ENCODE measurements around the gene TAMALIN.

TAMALIN gene

DNA sequence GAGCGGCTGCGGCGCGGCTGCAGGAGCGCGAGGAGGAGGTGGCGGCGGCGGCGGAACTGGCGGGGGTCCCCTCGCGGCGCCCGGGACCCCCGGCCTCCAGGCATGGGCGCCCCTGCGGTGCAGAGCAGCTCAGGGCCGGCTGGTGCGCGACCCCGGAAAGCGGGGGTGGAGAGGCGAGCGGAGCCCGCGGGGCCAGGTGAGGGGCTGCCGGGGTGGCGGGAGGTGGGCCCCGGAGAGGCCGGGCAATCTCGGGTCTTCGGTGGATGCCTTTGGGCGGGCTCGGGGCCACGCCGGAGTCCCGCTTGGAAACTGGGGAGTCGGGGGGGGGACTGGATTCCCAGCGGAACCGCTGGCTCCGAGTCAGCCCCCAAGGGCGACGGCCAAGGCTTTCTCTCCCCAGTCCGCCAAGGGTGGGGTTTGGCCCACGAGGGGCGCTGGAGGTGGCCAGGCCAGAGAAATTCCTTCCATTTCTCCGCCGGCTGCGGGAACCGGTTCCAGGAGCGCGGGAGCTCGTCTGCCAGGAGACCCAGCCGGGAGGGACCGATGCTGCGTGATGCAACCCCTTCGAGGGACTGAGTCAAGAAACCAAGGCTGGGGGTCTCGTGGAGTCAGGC, 30.6 kb downstream of the TAMALIN start:
- peak; percentile 60 for DNase-seq

DNA sequence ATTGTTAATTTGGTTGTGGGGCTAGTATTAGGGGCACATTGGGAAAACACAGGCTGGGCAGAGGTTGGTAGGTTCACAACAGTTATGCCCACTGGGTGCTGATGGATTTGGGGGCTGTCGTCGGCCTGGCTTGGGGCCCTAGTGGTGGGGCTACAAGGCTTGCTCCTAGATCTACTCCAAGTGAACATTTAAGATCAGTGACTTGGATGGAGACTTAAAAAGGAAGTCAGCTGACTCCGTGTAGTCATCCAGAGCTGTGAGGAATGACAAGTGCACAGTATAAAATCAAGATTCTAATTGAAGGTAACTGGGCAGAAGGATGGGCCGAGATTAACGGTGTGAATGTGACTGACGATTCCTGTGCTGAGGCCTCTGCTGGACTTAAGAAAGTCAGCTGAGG, 31.7 kb downstream of the TAMALIN start:
- no peak for DNase-seq

DNA sequence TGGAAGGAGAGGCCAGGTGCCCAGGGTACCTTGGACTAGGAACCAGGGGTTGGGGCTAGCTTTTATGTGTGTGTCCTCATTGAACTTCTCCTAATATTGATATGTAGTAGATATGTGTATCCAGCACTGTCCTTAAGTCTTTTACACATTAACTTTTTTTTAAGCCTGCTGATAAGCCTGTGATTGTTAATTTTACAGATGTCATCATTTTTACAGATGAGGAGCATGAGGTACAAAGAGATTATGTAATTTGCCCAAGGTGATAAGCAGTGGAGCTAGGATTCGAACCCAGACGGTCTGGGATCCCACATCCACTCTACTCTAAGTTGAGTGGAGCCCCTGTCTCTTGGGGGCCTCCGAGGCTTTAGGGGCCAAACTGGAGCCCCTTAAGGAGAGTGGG, 34.3 kb downstream of the TAMALIN start:
- DNase-seq, result no peak

DNA sequence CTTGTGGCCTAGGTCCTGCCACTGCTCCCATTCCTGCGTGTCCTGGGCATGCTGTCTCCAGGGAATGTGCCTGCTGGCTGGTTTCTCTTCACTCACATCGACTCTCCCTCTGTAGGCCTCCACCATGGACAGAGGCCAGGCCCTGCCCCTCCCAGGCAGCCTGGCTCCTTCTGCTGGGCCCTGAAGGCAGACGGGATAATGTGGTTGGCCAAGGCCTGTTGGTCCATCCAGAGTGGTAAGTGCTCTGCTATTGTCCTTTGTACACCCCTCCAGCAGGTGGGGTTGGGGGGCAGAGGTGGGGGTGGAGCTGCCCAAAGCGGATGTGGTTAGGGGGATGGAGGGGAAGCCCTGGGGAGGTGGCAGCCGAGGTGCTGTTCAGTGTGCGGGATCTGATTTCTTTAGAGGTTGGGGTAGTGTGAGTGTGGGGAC, 35.0 kb downstream of the TAMALIN start:
- DNase-seq, result no peak

DNA sequence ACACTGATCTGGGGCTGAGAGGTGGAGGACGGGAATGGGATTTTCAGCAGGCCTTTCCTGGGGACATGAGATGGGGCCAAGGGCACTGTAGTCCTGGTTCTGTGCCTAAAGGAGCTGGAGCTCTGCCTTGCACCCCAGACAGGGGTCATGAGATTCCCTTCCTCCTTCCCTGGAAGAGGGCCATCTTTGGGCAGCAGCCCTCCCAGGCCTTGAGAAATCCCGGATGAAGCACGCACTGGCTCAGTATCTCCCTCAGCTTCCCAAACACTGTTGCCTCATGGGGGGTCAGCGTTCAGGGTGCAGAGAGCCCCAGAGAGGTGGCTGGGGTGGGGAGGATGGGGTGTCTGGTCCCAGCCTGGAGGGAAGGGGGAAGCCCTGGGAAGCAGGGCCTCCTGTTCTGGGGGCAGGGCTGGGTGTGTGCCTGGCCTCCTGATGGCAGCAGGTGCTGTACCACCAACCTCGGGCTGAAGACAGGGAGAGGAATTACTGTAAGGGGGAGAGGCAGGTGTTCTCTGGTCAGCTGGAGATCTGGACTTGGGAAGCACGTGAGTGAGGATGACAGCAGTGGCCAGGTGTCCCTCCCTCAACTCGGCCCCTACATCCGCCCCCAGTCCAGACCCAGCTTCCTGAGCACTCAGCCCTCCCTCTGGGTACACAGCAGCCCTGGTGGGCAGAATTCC, 36.1 kb downstream of the TAMALIN start:
- DNase-seq, result no peak

DNA sequence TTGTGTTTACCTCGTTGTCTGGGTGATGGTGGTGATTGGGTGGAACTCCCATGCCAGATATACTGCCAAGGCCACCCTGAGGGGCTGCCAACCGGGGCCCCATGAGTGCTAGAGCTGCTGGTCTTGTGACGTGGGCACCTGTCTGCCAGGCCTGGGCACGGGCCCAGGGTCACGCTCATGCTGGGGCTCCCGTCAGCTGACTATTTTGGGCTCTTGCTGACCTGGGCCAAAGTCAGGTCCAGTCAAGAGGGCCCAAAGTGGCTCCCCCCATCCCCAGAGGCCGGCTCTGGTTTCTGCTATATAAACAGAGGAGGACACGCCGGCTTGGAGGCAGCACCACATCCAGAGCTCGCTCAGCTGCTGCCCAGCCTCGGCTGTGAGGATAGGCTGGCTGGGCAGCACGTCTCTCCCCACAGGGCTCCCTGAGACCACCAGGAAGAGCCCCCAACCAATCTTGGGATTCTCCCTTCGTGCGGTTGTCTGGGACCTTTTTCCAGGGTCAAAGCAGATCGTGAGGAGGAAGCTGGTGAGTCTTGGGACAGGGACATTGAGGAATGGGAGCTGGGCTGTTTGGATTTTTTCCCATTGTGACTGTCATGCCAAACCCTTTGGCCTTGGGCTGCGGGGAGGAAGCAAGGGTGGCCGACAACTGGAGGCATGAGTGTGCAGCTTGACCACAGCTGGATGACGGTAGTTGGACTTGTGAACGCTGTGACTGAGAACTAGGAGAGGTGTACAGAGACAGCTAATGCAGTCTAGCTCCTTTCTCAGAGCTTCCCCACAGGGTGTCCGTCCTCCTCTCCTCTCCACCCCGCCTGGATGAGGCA, 36.9 kb downstream of the TAMALIN start:
- no peak for DNase-seq

DNA sequence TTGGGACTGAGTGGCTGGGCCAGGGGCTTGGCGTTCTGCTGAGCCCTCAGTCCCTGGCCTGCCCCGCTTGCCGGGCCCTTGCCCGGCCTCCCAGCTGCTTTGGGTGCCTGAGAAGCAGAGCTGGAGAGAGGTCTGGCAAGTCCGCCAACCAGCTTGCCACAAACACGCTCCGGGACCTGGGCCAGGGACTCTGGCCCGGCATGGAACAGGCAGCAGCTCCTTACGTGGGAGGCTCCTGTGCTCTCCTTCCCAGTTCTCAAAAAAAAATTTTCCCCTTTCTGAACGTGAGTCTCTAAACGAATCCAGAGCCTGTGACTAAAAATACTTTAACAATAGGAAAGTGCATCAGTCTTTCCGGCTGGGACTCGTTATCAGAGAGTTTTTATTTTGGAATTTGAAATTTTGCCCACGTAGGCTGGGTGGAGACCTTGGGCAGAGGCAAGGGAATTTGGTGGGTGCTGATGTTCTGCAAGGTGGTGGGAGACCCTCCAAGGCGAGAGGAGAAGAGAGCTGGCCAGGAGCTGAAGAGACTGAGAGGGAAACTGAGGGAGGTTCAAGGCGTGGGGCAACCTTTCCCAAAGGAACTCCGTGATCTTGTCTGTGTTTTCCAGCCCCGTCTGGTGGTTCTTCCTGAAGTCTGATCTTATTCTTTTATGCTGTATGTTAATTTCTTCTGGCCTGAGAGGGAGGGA, 37.7 kb downstream of the TAMALIN start:
- DNase-seq, result peak; percentile 70

DNA sequence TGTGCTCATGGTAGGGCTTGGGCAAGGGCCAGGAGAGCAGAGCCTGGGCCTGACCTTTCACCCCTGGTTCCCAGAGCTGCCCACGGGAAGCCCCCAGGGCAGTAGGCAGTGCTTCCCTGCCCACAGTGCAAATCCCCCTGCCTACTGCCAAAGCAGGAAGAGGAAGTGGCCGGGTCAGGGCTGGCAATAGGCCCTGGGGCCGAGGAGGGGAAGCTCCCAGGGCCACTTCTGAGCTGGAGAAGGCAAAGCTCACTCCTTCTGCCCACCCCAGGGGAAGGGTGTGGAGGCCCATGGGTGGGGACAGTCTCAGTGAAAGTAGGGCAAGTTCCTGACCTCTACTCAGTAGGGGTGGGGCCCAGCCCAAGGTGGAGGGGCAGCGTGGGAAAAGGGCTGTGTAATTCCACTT, 39.1 kb downstream of the TAMALIN start:
- DNase-seq, result no peak

DNA sequence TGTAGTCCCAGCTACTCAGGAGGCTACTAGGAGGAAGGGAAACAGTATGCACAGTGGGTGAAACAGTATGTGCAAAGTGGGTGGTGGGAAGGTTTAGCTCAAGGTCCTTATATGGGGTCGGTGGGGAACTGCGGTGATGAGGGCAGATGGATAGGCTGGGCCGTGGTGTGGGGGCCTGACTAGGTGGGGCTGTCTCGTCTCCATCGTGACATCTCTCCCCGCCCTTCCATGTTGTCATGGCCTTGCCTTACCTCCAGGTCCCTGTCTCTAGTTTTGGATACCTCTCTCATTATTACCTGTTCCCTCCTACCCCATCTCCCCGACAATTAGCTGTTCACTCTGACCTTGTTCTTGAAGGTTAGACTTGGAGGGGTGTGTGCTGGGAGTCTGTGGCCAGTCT, 40.1 kb downstream of the TAMALIN start:
- no peak for DNase-seq

DNA sequence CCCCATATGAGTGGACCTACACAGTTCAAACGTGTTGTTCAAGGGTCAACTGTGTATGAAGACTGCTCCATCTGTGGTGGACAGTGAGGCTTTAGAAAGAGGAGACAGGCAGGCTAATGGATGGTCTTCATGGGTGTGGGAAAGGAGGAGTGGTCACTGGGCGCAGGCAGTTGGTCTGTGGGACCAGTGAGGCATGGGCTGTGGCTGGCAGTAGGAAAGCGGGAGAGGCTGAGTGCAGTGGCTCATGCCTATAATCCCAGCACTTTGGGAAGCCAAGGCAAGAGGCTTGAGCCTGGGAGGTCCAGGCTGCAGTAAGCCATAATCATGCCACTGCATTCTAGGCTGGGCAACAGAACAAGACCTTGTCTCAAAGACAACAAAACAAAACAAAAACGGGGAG, 42.5 kb downstream of the TAMALIN start:
- no peak for DNase-seq

DNA sequence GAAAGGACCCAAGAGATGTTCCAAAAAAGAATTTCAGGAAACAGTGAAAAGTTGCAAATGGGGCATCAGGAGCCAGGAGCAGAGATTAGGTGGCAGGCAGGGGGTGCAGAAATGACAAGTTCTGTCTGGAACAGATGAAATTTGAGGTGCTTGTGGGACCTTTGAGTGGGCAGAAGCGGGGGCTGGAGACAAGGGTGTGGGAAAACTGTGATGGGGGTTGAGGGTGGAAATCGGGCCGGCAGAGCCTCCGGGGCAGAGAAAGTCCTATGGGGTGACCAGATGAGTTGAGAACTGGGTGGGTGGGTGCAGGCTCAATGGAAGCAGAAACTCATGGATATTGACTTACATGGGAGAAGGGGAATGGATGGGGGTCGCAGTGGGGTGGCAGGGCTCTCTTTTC, 42.9 kb downstream of the TAMALIN start:
- no peak for DNase-seq

DNA sequence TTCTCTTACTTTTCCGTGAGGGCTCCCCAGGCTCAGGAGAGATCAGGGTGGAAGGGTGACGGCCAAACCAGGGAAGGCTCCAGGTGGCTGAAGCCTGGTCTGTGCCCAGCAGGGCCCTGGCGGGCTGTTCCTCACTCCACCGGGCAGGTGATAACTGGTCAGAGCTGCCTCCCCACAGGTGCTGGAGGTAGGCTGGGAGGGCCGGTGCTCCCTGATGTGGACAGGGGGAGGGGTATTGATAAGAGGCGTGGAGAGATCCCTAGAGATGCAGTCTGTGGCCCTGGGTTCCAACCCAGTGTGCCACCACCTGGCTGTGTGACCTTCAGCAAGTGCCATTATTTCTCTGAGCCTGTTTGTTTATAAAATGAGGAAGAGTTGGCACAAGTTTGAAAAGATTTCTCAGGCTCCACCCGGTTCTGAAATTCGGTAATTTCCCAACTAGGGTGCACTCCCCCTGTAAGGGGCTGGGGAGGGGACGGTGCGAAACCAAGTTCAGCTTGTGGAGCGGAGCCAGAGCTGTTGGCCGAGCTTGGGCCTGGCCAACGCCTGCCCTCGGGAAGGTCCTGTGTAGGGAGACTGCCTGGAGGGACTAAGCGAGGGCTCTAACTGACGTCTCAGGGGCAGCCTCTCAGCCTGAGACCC, 43.5 kb downstream of the TAMALIN start:
- no peak for DNase-seq

DNA sequence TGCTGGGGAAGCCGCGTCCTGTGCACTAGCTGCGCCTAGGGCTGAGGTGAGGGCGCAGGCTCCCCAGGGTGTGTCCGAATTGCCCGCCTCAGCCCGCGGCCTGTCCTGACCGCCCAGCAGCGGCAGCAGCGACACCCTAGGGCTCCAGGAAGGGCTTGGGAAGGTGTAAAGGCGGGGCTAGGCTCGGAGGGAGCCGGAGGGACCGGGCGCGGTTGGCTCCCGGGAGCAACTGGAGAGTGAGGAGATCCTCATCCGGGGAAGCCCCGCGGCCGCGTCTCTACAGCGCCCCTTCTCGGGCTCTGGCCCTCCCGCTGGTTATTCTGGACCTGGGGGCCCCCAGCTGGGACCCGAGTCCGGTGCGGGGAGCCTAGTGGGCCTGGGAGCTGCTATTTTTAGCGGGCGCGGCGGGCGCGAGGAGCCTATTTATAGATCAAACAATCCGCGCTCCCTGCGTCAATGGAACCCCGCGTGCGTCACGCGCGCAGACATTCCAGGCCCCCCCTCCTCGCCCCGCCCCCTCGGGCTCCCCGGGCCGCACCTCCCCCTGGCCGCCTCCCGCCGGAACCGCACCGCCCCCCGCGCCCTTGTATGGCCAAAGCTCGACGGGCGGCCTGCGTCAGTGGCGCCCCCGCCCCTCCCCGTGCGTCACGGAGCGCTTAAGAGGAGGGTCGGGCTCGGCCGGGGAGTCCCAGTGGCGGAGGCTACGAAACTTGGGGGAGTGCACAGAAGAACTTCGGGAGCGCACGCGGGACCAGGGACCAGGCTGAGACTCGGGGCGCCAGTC, 44.2 kb downstream of the TAMALIN start, which contains the start of gene NR4A1:
Gene NR4A1 (plus strand): TSS at position 685 of the 784 bp plus-strand sequence. CDS start 2,887 bp downstream, outside the sequence.
- peak; percentile 96 for DNase-seq

DNA sequence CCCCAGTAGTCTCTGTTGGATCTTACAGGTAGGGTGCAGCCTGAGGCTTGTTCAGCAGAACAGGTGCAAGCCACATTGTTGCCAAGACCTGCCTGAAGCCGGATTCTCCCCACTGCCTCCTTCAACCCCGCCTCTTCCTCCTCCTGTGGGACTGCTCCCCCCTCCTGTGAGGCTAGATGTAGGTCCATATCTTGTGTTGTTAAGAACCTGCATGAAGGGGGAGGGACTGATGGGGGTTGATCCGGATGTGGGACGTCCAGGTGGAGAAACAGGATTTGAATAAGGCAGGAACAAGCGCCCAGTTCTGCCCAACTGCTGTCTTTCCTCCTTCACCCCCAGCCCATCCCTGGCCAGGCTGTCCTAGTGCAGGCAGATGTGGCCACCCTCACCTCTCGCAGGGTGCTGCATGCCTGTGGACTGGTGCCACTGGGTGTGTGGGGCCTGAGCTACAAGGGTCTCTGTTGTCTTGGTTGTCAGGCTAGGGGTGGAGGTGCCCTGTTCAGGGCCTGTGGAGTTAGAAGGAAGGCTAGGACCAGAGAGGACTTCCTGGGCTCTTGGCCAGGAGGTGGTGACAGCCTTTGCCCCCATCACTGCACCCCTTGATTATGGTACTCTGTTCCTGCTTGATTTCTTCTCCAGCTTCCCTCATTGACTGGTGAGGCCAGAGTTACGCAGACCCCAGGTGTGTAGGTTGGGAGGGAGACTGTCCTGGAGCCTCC, 45.9 kb downstream of the TAMALIN start:
- DNase-seq, result no peak

DNA sequence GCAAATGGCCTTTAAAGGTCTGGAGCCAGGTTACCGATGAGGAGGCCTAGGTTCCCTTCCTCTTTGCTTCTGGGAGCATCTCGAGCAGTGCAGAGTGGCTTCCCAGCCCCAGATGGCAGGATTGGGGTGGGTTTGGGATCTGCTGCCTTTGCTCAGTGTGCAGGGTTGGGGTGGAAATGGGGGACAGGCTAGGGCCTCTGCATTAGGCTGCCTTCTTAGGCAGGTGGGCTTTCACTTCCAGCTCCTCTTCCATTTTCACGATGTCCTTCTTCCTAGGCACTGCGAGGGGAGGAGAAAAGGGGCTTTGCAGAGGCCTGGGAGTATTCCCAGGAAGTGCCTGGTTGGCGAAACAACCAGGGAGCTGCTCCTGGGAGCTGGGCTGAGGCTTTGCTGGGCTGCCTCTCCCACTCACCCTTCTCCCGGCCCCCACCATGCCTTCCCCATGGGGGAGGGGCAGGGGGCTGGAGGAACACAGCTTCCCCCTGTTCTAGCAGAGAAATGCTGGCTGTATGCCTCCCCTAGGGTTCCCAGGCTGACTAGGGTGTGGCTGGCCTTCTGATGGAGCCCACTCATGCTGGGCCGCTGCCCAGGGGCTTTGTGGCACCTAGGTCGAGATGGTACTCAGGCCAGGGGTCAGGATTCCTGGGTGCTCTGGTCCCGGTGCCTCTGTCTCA, 46.9 kb downstream of the TAMALIN start:
- DNase-seq, result no peak

DNA sequence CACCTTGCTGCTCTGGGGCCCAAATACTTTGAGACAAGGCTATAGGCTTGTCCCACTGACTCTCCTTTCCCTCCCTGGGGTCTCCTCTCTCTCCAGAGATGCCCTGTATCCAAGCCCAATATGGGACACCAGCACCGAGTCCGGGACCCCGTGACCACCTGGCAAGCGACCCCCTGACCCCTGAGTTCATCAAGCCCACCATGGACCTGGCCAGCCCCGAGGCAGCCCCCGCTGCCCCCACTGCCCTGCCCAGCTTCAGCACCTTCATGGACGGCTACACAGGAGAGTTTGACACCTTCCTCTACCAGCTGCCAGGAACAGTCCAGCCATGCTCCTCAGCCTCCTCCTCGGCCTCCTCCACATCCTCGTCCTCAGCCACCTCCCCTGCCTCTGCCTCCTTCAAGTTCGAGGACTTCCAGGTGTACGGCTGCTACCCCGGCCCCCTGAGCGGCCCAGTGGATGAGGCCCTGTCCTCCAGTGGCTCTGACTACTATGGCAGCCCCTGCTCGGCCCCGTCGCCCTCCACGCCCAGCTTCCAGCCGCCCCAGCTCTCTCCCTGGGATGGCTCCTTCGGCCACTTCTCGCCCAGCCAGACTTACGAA, 47.6 kb downstream of the TAMALIN start:
- no peak for DNase-seq

DNA sequence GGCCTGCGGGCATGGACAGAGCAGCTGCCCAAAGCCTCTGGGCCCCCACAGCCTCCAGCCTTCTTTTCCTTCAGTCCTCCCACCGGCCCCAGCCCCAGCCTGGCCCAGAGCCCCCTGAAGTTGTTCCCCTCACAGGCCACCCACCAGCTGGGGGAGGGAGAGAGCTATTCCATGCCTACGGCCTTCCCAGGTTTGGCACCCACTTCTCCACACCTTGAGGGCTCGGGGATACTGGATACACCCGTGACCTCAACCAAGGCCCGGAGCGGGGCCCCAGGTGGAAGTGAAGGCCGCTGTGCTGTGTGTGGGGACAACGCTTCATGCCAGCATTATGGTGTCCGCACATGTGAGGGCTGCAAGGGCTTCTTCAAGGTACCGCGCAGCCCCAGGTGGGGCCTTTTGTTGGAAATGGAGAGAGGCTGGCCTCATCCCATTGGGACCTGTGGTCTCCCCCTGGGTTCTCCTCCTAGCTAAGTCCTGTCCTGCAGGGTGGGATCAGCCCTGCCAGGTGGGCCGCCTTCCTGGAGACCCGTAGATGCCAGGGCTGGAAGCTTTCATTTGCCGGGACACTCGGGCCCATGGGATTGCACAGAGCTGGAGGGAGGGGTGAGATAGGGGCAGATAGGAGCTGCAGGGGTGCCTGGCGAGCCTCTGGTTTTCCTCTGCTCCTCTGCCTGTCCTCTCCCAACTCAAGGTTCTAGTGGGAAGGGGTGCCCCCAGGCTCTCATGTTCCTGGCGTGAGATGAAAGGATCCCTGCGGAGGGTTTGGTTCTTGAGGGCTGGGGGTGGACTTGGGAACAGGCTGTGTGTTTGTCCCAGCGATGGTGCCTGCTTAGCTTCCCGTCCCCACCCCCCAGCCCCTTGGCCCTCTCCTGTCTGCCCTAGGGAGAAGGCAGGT, 48.3 kb downstream of the TAMALIN start:
- no peak for DNase-seq

DNA sequence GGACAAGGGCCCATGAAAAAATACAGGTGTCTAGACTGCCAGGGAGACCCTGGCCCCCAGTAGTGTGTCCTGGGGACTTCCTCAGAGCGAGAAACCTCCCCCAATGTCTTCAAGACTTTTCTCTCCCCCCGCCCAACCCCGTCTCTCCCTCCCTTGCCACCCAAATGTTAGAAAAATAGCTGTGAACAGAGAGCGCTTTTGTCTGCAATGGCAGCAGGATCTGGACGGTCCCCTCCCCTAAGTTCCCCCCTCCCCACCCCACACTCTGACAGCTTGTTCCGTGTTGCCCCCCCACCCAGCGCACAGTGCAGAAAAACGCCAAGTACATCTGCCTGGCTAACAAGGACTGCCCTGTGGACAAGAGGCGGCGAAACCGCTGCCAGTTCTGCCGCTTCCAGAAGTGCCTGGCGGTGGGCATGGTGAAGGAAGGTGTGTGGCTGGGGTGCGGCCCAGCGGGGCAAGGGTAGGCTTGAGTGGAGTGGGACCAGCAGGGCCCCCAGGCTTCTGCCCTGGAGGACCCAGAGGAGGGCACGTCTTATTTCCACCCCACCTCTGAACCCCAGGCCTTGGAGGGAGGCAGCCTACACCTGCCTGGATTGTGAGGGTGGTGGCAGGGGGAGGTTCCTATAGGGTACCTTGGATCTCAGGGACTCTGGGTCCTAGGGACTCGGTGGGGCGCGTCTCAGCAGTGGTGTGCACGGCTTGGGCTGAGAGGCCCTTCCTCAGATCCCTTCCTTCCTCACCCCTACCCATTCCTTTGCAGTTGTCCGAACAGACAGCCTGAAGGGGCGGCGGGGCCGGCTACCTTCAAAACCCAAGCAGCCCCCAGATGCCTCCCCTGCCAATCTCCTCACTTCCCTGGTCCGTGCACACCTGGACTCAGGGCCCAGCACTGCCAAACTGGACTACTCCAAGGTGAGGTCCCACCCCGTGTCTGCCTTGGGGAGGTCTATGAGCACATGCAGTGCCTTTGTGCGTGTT, 49.3 kb downstream of the TAMALIN start:
- no peak for DNase-seq

All from fibroblast of skin of right biceps (primary cell).